H9 (cell line): Measurements from ENCODE around the gene AGGF1. TPM values are rescaled to one million over a fixed set of nuclear protein-coding genes. Genes with fewer than 3 reads are reported as not detected.
"Not testable (repeated sequence)": the region's sequence is repeated elsewhere in the genome, so short reads cannot be mapped to it uniquely, and the experiment has no call there.

Experiments
- DNase-seq: peaks from one replicate; pipeline ENCODE4 v3.0.0-alpha.2; 2017
- H2AFZ ChIP-seq: one replicate; pipeline ENCODE4 v1.6.1; 2013; ENCODE audit warnings: mild to moderate bottlenecking, low read length, control low read depth, moderate library complexity
- H2AK5ac ChIP-seq: 2 replicates; pipeline ENCODE4 v1.6.1; 2013; ENCODE audit warnings: low read length, control low read depth, mixed read lengths; ENCODE audit not compliant: insufficient read length
- H2BK120ac ChIP-seq: one replicate; pipeline ENCODE4 v1.6.1; 2013; ENCODE audit warnings: low read depth, mild to moderate bottlenecking, low read length, control low read depth, inconsistent platforms; ENCODE audit not compliant: poor library complexity, severe bottlenecking
- H2BK12ac ChIP-seq: 2 replicates; pipeline ENCODE4 v1.6.1; 2013; ENCODE audit warnings: low read length, control low read depth, mixed read lengths, low read depth; ENCODE audit not compliant: insufficient read length
- H2BK15ac ChIP-seq: 2 replicates; pipeline ENCODE4 v1.6.1; 2013; ENCODE audit warnings: low read depth, low read length, control low read depth
- H2BK20ac ChIP-seq: one replicate; pipeline ENCODE4 v1.6.1; 2013; ENCODE audit warnings: low read depth, mild to moderate bottlenecking, low read length, control low read depth, inconsistent platforms; ENCODE audit not compliant: poor library complexity, severe bottlenecking
- H2BK5ac ChIP-seq: 2 replicates; pipeline ENCODE4 v1.6.1; 2013; ENCODE audit warnings: low read length, control low read depth, mixed read lengths; ENCODE audit not compliant: insufficient read length
- H3K14ac ChIP-seq: 2 replicates; pipeline ENCODE4 v1.6.1; 2013; ENCODE audit warnings: low read length, control low read depth; ENCODE audit not compliant: insufficient read depth
- H3K18ac ChIP-seq: 2 replicates; pipeline ENCODE4 v1.6.1; 2013; ENCODE audit warnings: low read depth, mild to moderate bottlenecking, mixed read lengths, low read length, control low read depth; ENCODE audit not compliant: insufficient read length
- H3K23ac ChIP-seq: 2 replicates; pipeline ENCODE4 v1.6.1; 2013; ENCODE audit warnings: low read length, control low read depth, mixed read lengths, low read depth; ENCODE audit not compliant: insufficient read length
- H3K23me2 ChIP-seq: 2 replicates; pipeline ENCODE4 v1.6.1; 2013; ENCODE audit warnings: low read depth, mild to moderate bottlenecking, mixed read lengths, low read length, control low read depth; ENCODE audit not compliant: insufficient read length, poor library complexity, severe bottlenecking
- H3K27ac ChIP-seq: 2 replicates; pipeline ENCODE4 v1.5.1; 2013; ENCODE audit warnings: low read length, control low read depth, mixed read lengths, low read depth; ENCODE audit not compliant: insufficient read length
- H3K27me3 ChIP-seq: 2 replicates; pipeline ENCODE4 v1.6.1; 2013; ENCODE audit warnings: low read length, control low read depth, inconsistent platforms; ENCODE audit not compliant: insufficient read depth
- H3K4ac ChIP-seq: 2 replicates; pipeline ENCODE4 v1.6.1; 2013; ENCODE audit warnings: low read depth, mild to moderate bottlenecking, control low read depth, inconsistent platforms, low read length, moderate library complexity
- H3K4me1 ChIP-seq: 2 replicates; pipeline ENCODE4 v1.6.1; 2013; ENCODE audit warnings: low read length, control low read depth, inconsistent platforms; ENCODE audit not compliant: insufficient read depth
- H3K4me2 ChIP-seq: 2 replicates; pipeline ENCODE4 v1.6.1; 2013; ENCODE audit warnings: low read length, control low read depth, mixed read lengths; ENCODE audit not compliant: insufficient read length, insufficient read depth
- H3K56ac ChIP-seq: 2 replicates; pipeline ENCODE4 v1.6.1; 2013; ENCODE audit warnings: low read depth, mild to moderate bottlenecking, mixed read lengths, low read length, control low read depth; ENCODE audit not compliant: insufficient read length
- H3K79me1 ChIP-seq: 2 replicates; pipeline ENCODE4 v1.6.1; 2013; ENCODE audit warnings: low read depth, mild to moderate bottlenecking, moderate library complexity, low read length, control low read depth, inconsistent platforms; ENCODE audit not compliant: insufficient read depth, poor library complexity, severe bottlenecking
- H3K79me2 ChIP-seq: 2 replicates; pipeline ENCODE4 v1.6.1; 2013; ENCODE audit warnings: low read length, control low read depth, inconsistent platforms; ENCODE audit not compliant: insufficient read depth
- H3K9ac ChIP-seq: 2 replicates; pipeline ENCODE4 v1.6.1; 2013; ENCODE audit warnings: low read length, control low read depth, mixed read lengths; ENCODE audit not compliant: insufficient read length; ENCODE audit errors: extremely low read depth
- H3K9me3 ChIP-seq: one replicate; pipeline ENCODE4 v1.6.1; 2013; ENCODE audit warnings: low read depth, low read length, inconsistent platforms; ENCODE audit not compliant: control insufficient read depth
- H3T11ph ChIP-seq: one replicate; pipeline ENCODE4 v1.6.1; 2013; ENCODE audit warnings: mild to moderate bottlenecking, low read length, control low read depth, inconsistent platforms
- H4K20me1 ChIP-seq: one replicate; pipeline ENCODE4 v1.6.1; 2013; ENCODE audit not compliant: control insufficient read depth, insufficient read length, insufficient read depth
- H4K5ac ChIP-seq: 2 replicates; pipeline ENCODE4 v1.6.1; 2013; ENCODE audit warnings: low read depth, mild to moderate bottlenecking, mixed read lengths, low read length, control low read depth; ENCODE audit not compliant: insufficient read length
- H4K8ac ChIP-seq: replicated peaks from 2 replicates; pipeline ENCODE4 v1.6.1; 2013; ENCODE audit warnings: low read length, control low read depth, mixed read lengths, low read depth; ENCODE audit not compliant: insufficient read length
- H4K91ac ChIP-seq: 2 replicates; pipeline ENCODE4 v1.6.1; 2013; ENCODE audit warnings: low read depth, mild to moderate bottlenecking, moderate library complexity, mixed read lengths, low read length, control low read depth; ENCODE audit not compliant: insufficient read length
- H3K27ac Mint-ChIP-seq, 3 experiments: 2 replicates in 2 of 3; 3 replicates in 1 of 3; pipeline ENCODE4 v1.8.0; 2020 to 2021; ENCODE audit warnings: mixed read lengths in 3 of 3, mild to moderate bottlenecking in 1 of 3, moderate library complexity in 1 of 3
- H3K27me3 Mint-ChIP-seq: 2 replicates; pipeline ENCODE4 v1.8.0; 2021; ENCODE audit warnings: low read depth, mild to moderate bottlenecking, moderate library complexity, mixed read lengths
- H3K36me3 Mint-ChIP-seq, 3 experiments: 2 replicates in 2 of 3; 3 replicates in 1 of 3; pipeline ENCODE4 v1.8.0; 2020 to 2021; ENCODE audit warnings: low read depth in 3 of 3, mixed read lengths in 3 of 3; ENCODE audit not compliant: insufficient read depth in 1 of 3
- H3K4me1 Mint-ChIP-seq, 2 experiments: 2 replicates each; pipeline ENCODE4 v1.8.0; 2020; ENCODE audit warnings: mixed read lengths in 2 of 2
- H3K4me3 Mint-ChIP-seq, 2 experiments: 2 replicates in 1 of 2; 3 replicates in 1 of 2; pipeline ENCODE4 v1.8.0; 2020 to 2021; ENCODE audit warnings: mild to moderate bottlenecking in 2 of 2, mixed read lengths in 2 of 2, moderate library complexity in 1 of 2
- H3K9me3 Mint-ChIP-seq, 2 experiments: 2 replicates in 1 of 2; 3 replicates in 1 of 2; pipeline ENCODE4 v1.8.0; 2020; ENCODE audit warnings: mild to moderate bottlenecking in 2 of 2, mixed read lengths in 2 of 2, moderate library complexity in 1 of 2
- CTCF ChIP-seq: fragments of 200-600 bp; sonication (generic); conservative IDR thresholded peaks from 3 replicates; pipeline ENCODE4 v1.8.0; 2021; ENCODE audit warnings: antibody characterized with exemption, mild to moderate bottlenecking
- WGBS: extraction: QIAGEN DNeasy Blood & Tissue Kit; methylation state at CpG from one replicate; pipeline ENCODE4 v1.1.7; 2013; ENCODE audit warnings: missing lambda C conversion rate, low lambda C conversion rate, mixed read lengths; ENCODE audit not compliant: insufficient read length; ENCODE audit errors: extremely low coverage; 5-methylcytosine and 5-hydroxymethylcytosine counted together
- total RNA-seq: library from RNA; stranded (reverse); gene quantifications from 2 replicates; pipeline ENCODE4 v1.2.1, GENCODE V29; 2021

Gene AGGF1
- total RNA-seq, 1 experiment from 2014 or later = 13.6 TPM

- Histone ChIP-seq H3K4me2 (no peak overlapping the region), H2AK5ac (no peak overlapping the region), H4K5ac (no peak overlapping the region), H3K9ac (no peak overlapping the region), H2BK120ac (no peak overlapping the region), H2BK5ac (no peak overlapping the region), H3K4me1 (no peaks in the 10 kb centered on the region), H3K9me3 (no peaks in the 10 kb centered on the region), H3K14ac (no peak overlapping the region), H3K79me1 (no peaks in the 10 kb centered on the region), H4K20me1 (no peaks in the 10 kb centered on the region), H3K27me3 (no peaks in the 10 kb centered on the region), H3K56ac (no peak overlapping the region), H2BK12ac (no peak overlapping the region), H3K4ac (no peak overlapping the region), H2BK15ac (no peak overlapping the region), H3T11ph (no peak overlapping the region), H3K18ac (no peak overlapping the region), H2BK20ac (no peak overlapping the region), H2AFZ (no peak overlapping the region), H3K23me2 (no peaks in the 10 kb centered on the region), H3K27ac (no peak overlapping the region), H4K91ac (no peak overlapping the region), H3K79me2 (no peaks in the 10 kb centered on the region), H4K8ac (no peak overlapping the region), H3K23ac (no peak overlapping the region)
- no peak for TF ChIP-seq CTCF
- no peak for DNase-seq
- no peak overlapping the region for H3K27ac Mint-ChIP-seq
- no CpG with 5 or more reads among the region's 5 CpGs for WGBS
- H3K9me3 Mint-ChIP-seq = no peaks in the 10 kb centered on the region; a peak in 2 of 5 replicates
- H3K36me3 Mint-ChIP-seq = no peaks in the 10 kb centered on the region
- H3K4me1 Mint-ChIP-seq = peaks cover 2 to 5% of the 10 kb centered on the region in 2 experiments; a peak in 2 of 4 replicates
- H3K27me3 Mint-ChIP-seq = no peaks in the 10 kb centered on the region
- H3K4me3 Mint-ChIP-seq = no peak overlapping the region
Observed at GRCh38 chr5:76990899-76991459, 39.2 kb upstream of the AGGF1 start.

- H4K8ac ChIP-seq, H3K56ac ChIP-seq, H3K23ac ChIP-seq, H3T11ph ChIP-seq, H3K79me1 ChIP-seq, H4K5ac ChIP-seq, H3K9me3 ChIP-seq, H3K4me1 Mint-ChIP-seq, H3K36me3 Mint-ChIP-seq, H3K18ac ChIP-seq, H3K9ac ChIP-seq, DNase-seq, H2BK20ac ChIP-seq, H2BK5ac ChIP-seq, H4K91ac ChIP-seq, H3K27ac ChIP-seq, H2AFZ ChIP-seq, H3K79me2 ChIP-seq, H3K4ac ChIP-seq, H3K27me3 Mint-ChIP-seq, H3K14ac ChIP-seq, H3K27me3 ChIP-seq, H3K4me3 Mint-ChIP-seq, H3K4me2 ChIP-seq, H2BK120ac ChIP-seq, H3K23me2 ChIP-seq, H3K9me3 Mint-ChIP-seq, H4K20me1 ChIP-seq, H2BK12ac ChIP-seq, H2BK15ac ChIP-seq, H3K4me1 ChIP-seq, H2AK5ac ChIP-seq: not testable (repeated sequence)
- peak overlapping the region in 1 of 3 experiments; percentile 27; a peak in 1 of 7 replicates for H3K27ac Mint-ChIP-seq
- no CpG with 5 or more reads among the region's 9 CpGs for WGBS
Observed at GRCh38 chr5:76993436-76993835, 36.8 kb upstream of the AGGF1 start.
